GM12878 (cell line): Measurements from ENCODE around the gene KIDINS220.
A peak's percentile ranks its signal among the peaks of the same experiment; 100 is the strongest.

Experiments
- ATF7 ChIP-seq: fragments of 450-650 bp; IDR thresholded peaks from 2 replicates; pipeline ENCODE4 v1.6.1; 2016; ENCODE audit warnings: low read depth, mild to moderate bottlenecking
- ETV6 ChIP-seq, 2 experiments: fragments of 450-650 bp in 1 of 2; IDR thresholded peaks in 1 of 2; conservative IDR thresholded peaks in 1 of 2; 2 replicates each; pipeline ENCODE4 v1.6.1; 2014; ENCODE audit warnings: antibody characterized with exemption in 1 of 2, borderline replicate concordance in 1 of 2, low read depth in 1 of 2, mild to moderate bottlenecking in 1 of 2, moderate library complexity in 1 of 2
- GABPA ChIP-seq: IDR thresholded peaks from 2 replicates; pipeline ENCODE4 v1.6.1; 2014; ENCODE audit warnings: antibody characterized with exemption, low read depth, mild to moderate bottlenecking, inconsistent platforms
- POLR2AphosphoS5 ChIP-seq: IDR thresholded peaks from 2 replicates; pipeline ENCODE4 v1.6.1; 2011; ENCODE audit warnings: mild to moderate bottlenecking, low read length, inconsistent platforms
- SIN3A ChIP-seq: IDR thresholded peaks from 2 replicates; pipeline ENCODE4 v1.6.1; 2012; ENCODE audit warnings: low read depth, low read length, improper control_type of control experiment
- SREBF1 ChIP-seq: IDR thresholded peaks from 2 replicates; pipeline ENCODE4 v1.6.1; 2012; ENCODE audit warnings: mild to moderate bottlenecking, low read length
- SRF ChIP-seq, 2 experiments: IDR thresholded peaks; 2 replicates each; pipeline ENCODE4 v1.6.1; 2011; ENCODE audit warnings: low read depth in 2 of 2, low read length in 2 of 2, mild to moderate bottlenecking in 1 of 2, moderate library complexity in 1 of 2
- SUZ12 ChIP-seq: fragments of 200-600 bp; sonication (generic); IDR thresholded peaks from one replicate; pipeline ENCODE4 v1.6.1; 2018; ENCODE audit warnings: antibody characterized with exemption, mild to moderate bottlenecking; ENCODE audit not compliant: unreplicated experiment
- ZNF384 ChIP-seq: IDR thresholded peaks from 2 replicates; pipeline ENCODE4 v1.6.1; 2012; ENCODE audit warnings: low read depth, mild to moderate bottlenecking, low read length, improper control_type of control experiment, borderline replicate concordance
- TF ChIP-seq, protein P1 (sequence below), 3 experiments: IDR thresholded peaks in 2 of 3; conservative IDR thresholded peaks in 1 of 3; 2 replicates each; pipeline ENCODE4 v1.5.1; 2011; ENCODE audit warnings: low read depth in 3 of 3, low read length in 3 of 3, mild to moderate bottlenecking in 3 of 3, control low read depth in 2 of 3, moderate library complexity in 2 of 3, inconsistent platforms in 1 of 3, mixed read lengths in 1 of 3; ENCODE audit not compliant: control insufficient read depth in 2 of 3, insufficient read depth in 1 of 3; ENCODE audit errors: extremely low read depth in 1 of 3
- TF ChIP-seq, protein P2 (sequence below): fragments of 450-650 bp; formaldehyde crosslinking; IDR thresholded peaks from 2 replicates; pipeline ENCODE4 v1.5.0; 2022; ENCODE audit warnings: mild to moderate bottlenecking, missing genetic modification characterization
- TF ChIP-seq, protein P3 (sequence below): IDR thresholded peaks from 2 replicates; pipeline ENCODE4 v1.6.1; 2011; ENCODE audit warnings: mild to moderate bottlenecking, low read depth, low read length, moderate library complexity; ENCODE audit not compliant: insufficient replicate concordance

DNA sequence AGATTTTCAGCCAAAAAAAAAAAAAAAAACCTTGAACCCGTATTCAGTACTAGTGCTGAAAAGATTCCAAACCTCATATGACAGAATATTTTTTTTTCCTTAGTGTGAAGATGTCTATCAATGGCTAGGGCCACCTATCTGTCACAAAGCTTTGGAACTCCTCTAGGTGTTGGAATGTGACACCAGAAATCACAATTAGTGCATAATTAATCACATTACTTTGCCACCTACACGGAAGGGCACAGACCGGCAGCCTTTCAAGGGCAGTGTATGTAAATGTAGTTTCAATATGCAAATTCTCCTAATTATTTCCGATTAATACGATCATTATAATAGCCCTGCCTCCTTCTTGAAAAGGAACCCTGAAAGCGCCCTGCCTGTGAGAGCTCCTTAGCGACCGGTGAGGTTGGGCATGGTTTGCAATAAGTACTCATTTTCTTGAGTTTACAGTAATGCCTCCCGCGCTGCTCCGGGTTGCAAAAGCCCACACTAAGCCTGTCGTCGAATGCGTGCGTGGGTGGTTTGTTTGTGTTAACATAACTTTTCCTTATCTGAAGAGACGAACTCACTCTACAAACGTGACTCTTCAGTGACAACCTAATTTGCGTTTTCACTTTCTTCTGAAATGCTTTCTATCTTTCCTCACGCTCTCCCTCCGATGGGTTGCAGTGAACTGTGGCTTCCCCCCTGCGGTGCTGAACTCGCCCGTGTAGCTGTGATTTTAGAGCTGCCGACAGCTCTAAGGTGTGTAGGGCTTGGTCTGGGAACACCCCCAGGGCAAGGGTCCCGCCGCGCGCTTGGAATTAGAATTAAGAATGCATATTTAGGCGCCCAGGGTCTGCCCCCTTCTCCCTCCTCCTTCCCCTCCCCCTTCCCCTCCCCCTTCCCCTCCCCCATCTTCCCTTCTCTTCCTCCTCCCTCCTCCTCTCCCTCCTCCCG lies 156.3 kb downstream of the KIDINS220 start:
- TF ChIP-seq SREBF1 (no peak), SRF (IDR thresholded peaks at IDR 0.05; ENCODE audit: low read depth in 2 of 2, low read length in 2 of 2) (peak in 1 of 2 experiments; percentile 40; a peak in 1 of 4 replicates), POLR2AphosphoS5 (0 out of 2 replicates have a peak, but pooled peaks have one; percentile 42), ZNF384 (no peak; the same call in 1 of the 2 replicates), ETV6 (conservative IDR thresholded peaks at IDR 0.05 in 1 of 2, IDR thresholded peaks at IDR 0.05 in 1 of 2; ENCODE audit: borderline replicate concordance in 1 of 2, low read depth in 1 of 2) (no peak), SUZ12 (no peak), SIN3A (peak; percentile 59), ATF7 (peak; percentile 56), GABPA (no peak)
- TF ChIP-seq, protein P1, sequence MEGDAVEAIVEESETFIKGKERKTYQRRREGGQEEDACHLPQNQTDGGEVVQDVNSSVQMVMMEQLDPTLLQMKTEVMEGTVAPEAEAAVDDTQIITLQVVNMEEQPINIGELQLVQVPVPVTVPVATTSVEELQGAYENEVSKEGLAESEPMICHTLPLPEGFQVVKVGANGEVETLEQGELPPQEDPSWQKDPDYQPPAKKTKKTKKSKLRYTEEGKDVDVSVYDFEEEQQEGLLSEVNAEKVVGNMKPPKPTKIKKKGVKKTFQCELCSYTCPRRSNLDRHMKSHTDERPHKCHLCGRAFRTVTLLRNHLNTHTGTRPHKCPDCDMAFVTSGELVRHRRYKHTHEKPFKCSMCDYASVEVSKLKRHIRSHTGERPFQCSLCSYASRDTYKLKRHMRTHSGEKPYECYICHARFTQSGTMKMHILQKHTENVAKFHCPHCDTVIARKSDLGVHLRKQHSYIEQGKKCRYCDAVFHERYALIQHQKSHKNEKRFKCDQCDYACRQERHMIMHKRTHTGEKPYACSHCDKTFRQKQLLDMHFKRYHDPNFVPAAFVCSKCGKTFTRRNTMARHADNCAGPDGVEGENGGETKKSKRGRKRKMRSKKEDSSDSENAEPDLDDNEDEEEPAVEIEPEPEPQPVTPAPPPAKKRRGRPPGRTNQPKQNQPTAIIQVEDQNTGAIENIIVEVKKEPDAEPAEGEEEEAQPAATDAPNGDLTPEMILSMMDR (IDR thresholded peaks at IDR 0.05 in 2 of 3, conservative IDR thresholded peaks at IDR 0.05 in 1 of 3; ENCODE audit: control insufficient read depth in 2 of 3, extremely low read depth in 1 of 3, insufficient read depth in 1 of 3, low read depth in 3 of 3, low read length in 3 of 3) = no peak
- TF ChIP-seq, protein P2, sequence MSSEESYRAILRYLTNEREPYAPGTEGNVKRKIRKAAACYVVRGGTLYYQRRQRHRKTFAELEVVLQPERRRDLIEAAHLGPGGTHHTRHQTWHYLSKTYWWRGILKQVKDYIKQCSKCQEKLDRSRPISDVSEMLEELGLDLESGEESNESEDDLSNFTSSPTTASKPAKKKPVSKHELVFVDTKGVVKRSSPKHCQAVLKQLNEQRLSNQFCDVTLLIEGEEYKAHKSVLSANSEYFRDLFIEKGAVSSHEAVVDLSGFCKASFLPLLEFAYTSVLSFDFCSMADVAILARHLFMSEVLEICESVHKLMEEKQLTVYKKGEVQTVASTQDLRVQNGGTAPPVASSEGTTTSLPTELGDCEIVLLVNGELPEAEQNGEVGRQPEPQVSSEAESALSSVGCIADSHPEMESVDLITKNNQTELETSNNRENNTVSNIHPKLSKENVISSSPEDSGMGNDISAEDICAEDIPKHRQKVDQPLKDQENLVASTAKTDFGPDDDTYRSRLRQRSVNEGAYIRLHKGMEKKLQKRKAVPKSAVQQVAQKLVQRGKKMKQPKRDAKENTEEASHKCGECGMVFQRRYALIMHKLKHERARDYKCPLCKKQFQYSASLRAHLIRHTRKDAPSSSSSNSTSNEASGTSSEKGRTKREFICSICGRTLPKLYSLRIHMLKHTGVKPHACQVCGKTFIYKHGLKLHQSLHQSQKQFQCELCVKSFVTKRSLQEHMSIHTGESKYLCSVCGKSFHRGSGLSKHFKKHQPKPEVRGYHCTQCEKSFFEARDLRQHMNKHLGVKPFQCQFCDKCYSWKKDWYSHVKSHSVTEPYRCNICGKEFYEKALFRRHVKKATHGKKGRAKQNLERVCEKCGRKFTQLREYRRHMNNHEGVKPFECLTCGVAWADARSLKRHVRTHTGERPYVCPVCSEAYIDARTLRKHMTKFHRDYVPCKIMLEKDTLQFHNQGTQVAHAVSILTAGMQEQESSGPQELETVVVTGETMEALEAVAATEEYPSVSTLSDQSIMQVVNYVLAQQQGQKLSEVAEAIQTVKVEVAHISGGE (CRISPR knock-in tag) = no peak
- TF ChIP-seq, protein P3, sequence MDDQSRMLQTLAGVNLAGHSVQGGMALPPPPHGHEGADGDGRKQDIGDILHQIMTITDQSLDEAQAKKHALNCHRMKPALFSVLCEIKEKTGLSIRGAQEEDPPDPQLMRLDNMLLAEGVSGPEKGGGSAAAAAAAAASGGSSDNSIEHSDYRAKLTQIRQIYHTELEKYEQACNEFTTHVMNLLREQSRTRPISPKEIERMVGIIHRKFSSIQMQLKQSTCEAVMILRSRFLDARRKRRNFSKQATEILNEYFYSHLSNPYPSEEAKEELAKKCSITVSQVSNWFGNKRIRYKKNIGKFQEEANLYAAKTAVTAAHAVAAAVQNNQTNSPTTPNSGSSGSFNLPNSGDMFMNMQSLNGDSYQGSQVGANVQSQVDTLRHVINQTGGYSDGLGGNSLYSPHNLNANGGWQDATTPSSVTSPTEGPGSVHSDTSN = no peak
